ENCODE data around the gene EFL1. TPM values are rescaled to one million over a fixed set of nuclear protein-coding genes. Genes with fewer than 3 reads are reported as not detected.

Gene EFL1
- total RNA-seq, 2 experiments from 2014 or later = 20.8 to 23.1 TPM

DNA sequence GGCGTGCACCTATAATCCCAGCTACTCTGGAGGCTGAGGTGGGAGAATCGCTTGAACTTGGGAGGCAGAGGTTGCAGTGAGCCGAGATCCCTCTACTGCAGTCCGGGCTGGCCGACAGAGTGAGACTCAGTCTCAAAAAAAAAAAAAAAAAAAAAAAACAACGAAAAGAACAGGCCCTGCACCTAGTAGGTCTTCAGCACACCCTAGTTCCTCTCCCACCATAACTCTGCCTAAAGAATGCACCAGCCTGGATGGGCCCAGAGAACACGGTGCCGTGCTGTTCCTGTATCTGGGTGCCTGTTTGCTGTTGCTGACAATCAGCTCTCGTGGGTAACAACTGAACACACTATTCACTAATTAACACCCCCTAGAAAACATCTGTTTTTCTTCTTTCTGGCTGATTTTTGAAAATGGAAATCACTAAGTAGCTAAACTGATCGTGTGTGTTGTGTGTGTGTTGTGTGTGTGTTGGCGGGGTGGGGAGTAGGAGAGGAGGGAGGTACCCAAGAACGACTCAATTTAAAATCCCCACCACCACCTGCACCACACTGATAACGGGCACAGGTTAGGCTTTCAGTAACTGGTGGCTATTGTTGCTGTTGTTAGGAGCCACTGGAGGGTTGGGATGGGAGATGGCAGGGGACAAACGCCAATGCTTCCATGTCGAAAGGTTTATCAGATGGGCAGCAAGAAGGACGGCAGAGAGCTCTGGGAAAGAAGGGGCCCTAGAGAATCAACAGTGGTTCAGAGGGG, 176.1 kb downstream of the EFL1 start:
- H3K9me3 Mint-ChIP-seq = no peaks in the 10 kb centered on the region
- H3K27ac Mint-ChIP-seq = no peak overlapping the region
- no peak for DNase-seq
- CTCF ChIA-PET = no interaction called here
- no peak overlapping the region for H3K4me3 Mint-ChIP-seq
- peaks cover 7% of the 10 kb centered on the region for H3K27me3 Mint-ChIP-seq
- H3K36me3 Mint-ChIP-seq (ENCODE audit: low read depth) = no peaks in the 10 kb centered on the region
- POLR2A ChIA-PET = no interaction called here
- H3K4me1 Mint-ChIP-seq = no peaks in the 10 kb centered on the region

DNA sequence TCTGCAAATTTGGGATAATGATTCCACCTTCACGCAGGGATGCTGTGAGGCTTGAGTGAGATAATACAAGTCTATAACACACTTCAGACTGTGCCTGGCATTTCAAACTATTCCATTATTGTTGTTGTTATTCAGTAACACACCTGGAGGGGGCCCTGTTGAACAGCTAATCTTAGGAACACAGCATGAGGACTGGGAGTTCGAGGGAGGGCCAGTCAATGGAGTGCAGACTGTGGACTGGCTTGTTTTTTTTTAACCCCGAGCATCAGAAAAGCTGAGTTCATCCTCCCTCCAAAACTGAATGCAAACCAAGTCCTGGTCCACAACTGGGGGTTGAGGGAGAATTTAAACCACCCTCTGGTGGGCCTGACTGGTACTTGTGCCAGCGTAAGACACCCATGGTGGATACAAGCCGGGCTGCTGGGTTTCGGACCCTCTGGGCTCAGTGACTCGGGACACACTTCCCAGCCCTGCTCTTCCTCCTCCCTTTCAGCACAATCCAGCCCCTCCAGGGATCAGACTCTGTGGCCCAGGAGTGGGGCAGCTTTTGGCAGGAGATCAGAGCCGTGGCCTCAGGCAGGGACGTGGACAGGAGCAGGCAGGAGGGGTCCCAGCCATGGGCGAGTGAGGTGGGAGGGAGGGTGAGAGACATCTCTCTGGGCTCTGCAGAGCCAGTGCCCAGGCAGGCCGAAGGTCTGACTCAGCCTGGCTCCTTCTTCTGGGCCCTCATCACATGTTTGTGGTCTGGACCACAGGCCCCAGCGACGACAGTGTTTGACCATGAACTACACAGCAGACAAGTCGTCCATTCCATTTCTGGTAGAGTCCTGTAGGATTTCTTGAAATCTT, 180.4 kb downstream of the EFL1 start:
- no peak for DNase-seq
- no peaks in the 10 kb centered on the region for H3K9me3 Mint-ChIP-seq
- no peaks in the 10 kb centered on the region for H3K36me3 Mint-ChIP-seq (ENCODE audit: low read depth)
- peaks cover 10% of the 10 kb centered on the region for H3K27me3 Mint-ChIP-seq
- ChIA-PET POLR2A (no interaction called here), CTCF (no interaction called here)
- no peak overlapping the region for H3K4me3 Mint-ChIP-seq
- H3K4me1 Mint-ChIP-seq = no peaks in the 10 kb centered on the region
- no peak overlapping the region for H3K27ac Mint-ChIP-seq

DNA sequence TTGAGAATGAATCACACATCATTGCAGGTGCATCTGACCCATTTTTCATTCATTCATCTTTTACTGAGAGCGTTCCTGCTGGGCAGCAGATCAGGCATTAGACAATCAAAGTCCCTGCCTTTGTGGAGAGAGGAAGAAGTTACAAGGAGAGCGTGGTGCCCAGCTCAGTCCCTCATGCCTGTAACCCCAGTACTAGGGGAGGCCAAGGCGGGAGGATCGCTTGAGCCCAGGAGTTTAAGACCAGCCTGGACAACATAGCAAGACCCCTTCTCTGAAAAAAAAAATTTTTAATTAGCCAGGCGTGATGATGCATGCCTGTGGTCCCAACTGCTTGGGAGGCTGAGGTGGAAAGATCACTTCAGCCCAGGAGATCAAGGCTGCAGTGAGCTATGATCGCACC, 181.8 kb downstream of the EFL1 start:
- Mint-ChIP-seq H3K4me3 (no peak overlapping the region), H3K27ac (no peak overlapping the region), H3K27me3 (peaks cover 13% of the 10 kb centered on the region), H3K4me1 (no peaks in the 10 kb centered on the region), H3K9me3 (no peaks in the 10 kb centered on the region), H3K36me3 (ENCODE audit: low read depth) (no peaks in the 10 kb centered on the region)
- CTCF ChIA-PET = no interaction called here
- DNase-seq = no peak
- POLR2A ChIA-PET = no interaction called here

Other genes starting within 250 kb of the EFL1 start
- under 1 TPM; 0.91 to 0.93 TPM for gene MEX3B, start 216.7 kb downstream of the EFL1 start, total RNA-seq
- under 1 TPM in 1 of 2 experiments, not detected in 1; 0.60 TPM for gene SAXO2, start 84 bp upstream of the EFL1 start, total RNA-seq
- gene GOLGA6L10, start 86.7 kb upstream of the EFL1 start, total RNA-seq = 1 to 10 TPM in 1 of 2 experiments, under 1 TPM in 1; 0.95 to 1.1 TPM
- gene GOLGA6L9, start 167.1 kb upstream of the EFL1 start, total RNA-seq = 1 to 10 TPM; 1.2 to 1.4 TPM